Measurements from ENCODE around the gene ISOC2.

DNA sequence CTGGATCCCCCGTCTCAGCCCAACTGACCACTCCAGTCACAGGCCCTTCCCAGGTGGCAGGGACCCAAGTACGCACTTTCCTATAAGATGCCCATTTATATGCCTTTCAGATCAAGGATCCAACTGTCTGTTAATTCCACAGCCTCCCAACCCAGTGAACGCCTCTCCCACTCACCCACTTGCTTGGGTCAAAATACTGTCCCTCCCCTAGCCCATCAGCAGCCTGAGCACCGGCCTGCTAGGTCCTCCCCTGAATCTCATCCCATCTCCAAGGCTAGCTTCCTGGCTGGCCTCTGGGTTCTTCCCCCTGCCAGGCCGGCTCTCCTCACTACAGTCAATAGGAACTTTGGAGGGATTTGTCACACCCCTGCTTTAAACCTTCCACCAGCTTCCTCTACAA is 55.8 kb downstream of the ISOC2 start:
- TF ChIP-seq, protein P1, sequence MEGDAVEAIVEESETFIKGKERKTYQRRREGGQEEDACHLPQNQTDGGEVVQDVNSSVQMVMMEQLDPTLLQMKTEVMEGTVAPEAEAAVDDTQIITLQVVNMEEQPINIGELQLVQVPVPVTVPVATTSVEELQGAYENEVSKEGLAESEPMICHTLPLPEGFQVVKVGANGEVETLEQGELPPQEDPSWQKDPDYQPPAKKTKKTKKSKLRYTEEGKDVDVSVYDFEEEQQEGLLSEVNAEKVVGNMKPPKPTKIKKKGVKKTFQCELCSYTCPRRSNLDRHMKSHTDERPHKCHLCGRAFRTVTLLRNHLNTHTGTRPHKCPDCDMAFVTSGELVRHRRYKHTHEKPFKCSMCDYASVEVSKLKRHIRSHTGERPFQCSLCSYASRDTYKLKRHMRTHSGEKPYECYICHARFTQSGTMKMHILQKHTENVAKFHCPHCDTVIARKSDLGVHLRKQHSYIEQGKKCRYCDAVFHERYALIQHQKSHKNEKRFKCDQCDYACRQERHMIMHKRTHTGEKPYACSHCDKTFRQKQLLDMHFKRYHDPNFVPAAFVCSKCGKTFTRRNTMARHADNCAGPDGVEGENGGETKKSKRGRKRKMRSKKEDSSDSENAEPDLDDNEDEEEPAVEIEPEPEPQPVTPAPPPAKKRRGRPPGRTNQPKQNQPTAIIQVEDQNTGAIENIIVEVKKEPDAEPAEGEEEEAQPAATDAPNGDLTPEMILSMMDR (IDR thresholded peaks at IDR 0.05; ENCODE audit: poor library complexity), result no peak
- TF ChIP-seq EZH2 (IDR thresholded peaks at IDR 0.05; ENCODE audit: borderline replicate concordance), result no peak

All from hepatocyte (in vitro differentiated cells).